Measurements from ENCODE around the gene SCPEP1. TPM values are rescaled to one million over a fixed set of nuclear protein-coding genes. Genes with fewer than 3 reads are reported as not detected.
A peak's percentile ranks its signal among the peaks of the same experiment; 100 is the strongest.

Gene SCPEP1
- total and polyA plus RNA-seq, 2 donors from 2014 or later = 64.0 to 130 TPM

GRCh38 chr17:57004944-57005579 is 27.1 kb downstream of the SCPEP1 start:
- peaks cover under 1 to 6% (median 4%) of the 10 kb centered on the region in 3 donors for H3K4me1 ChIP-seq (ENCODE audit: control insufficient read depth in 2 of 3, insufficient read depth in 2 of 3, low read depth in 1 of 3, low read length in 3 of 3)
- no peak overlapping the region for H3K9ac ChIP-seq (ENCODE audit: low read length in 3 of 3)
- no peak overlapping the region for H3K27ac ChIP-seq (ENCODE audit: low read depth in 2 of 2, low read length in 2 of 2)
- H3K27me3 ChIP-seq (ENCODE audit: control insufficient read depth, insufficient read depth, low read length) = no peaks in the 10 kb centered on the region
- TF ChIP-seq CTCF (IDR thresholded peaks at IDR 0.05; ENCODE audit: borderline replicate concordance, extremely low read depth, insufficient read depth) = peak; percentile 47
- DNase-seq = peak in 3 of 5 donors; percentile 14 to 38 (median 20)
- no peak for FAIRE-seq
- intact Hi-C loops (cut with DNase I) = no loop called here
- no peaks in the 10 kb centered on the region for H3K9me3 ChIP-seq (ENCODE audit: control insufficient read depth in 2 of 3, insufficient read depth in 1 of 3, low read length in 3 of 3)
- peaks cover 0 to 8% (median 6%) of the 10 kb centered on the region in 3 donors for H3K36me3 ChIP-seq (ENCODE audit: control insufficient read depth in 2 of 3, insufficient read depth in 3 of 3, low read length in 3 of 3)
- H3K4me3 ChIP-seq (ENCODE audit: low read length in 3 of 3) = no peak overlapping the region

- no peaks in the 10 kb centered on the region for H3K9me3 ChIP-seq (ENCODE audit: control insufficient read depth in 2 of 3, insufficient read depth in 1 of 3, low read length in 3 of 3)
- DNase-seq = no peak
- FAIRE-seq = no peak
- no peak for TF ChIP-seq CTCF (IDR thresholded peaks at IDR 0.05; ENCODE audit: borderline replicate concordance, extremely low read depth, insufficient read depth)
- no peak overlapping the region for H3K27ac ChIP-seq (ENCODE audit: low read depth in 2 of 2, low read length in 2 of 2)
- H3K27me3 ChIP-seq (ENCODE audit: control insufficient read depth, insufficient read depth, low read length) = no peaks in the 10 kb centered on the region
- no peak overlapping the region for H3K9ac ChIP-seq (ENCODE audit: low read length in 3 of 3)
- H3K36me3 ChIP-seq (ENCODE audit: control insufficient read depth in 2 of 3, insufficient read depth in 3 of 3, low read length in 3 of 3) = peaks cover 0 to 6% (median 2%) of the 10 kb centered on the region in 3 donors
- H3K4me1 ChIP-seq (ENCODE audit: control insufficient read depth in 2 of 3, insufficient read depth in 2 of 3, low read depth in 1 of 3, low read length in 3 of 3) = peaks cover 3 to 8% (median 4%) of the 10 kb centered on the region in 3 donors
- no peak overlapping the region for H3K4me3 ChIP-seq (ENCODE audit: low read length in 3 of 3)
- intact Hi-C loops (cut with DNase I) = no loop called here
Measured at GRCh38 chr17:57006040-57006439, 28.1 kb downstream of the SCPEP1 start.

- no peak overlapping the region for H3K9ac ChIP-seq (ENCODE audit: low read length in 3 of 3)
- FAIRE-seq (no peak), DNase-seq (no peak)
- H3K9me3 ChIP-seq (ENCODE audit: control insufficient read depth in 2 of 3, insufficient read depth in 1 of 3, low read length in 3 of 3) = no peaks in the 10 kb centered on the region
- H3K27ac ChIP-seq (ENCODE audit: low read depth in 2 of 2, low read length in 2 of 2) = no peak overlapping the region
- intact Hi-C loops (cut with DNase I) = no loop called here
- peaks cover 3 to 8% (median 4%) of the 10 kb centered on the region in 3 donors for H3K4me1 ChIP-seq (ENCODE audit: control insufficient read depth in 2 of 3, insufficient read depth in 2 of 3, low read depth in 1 of 3, low read length in 3 of 3)
- no peak for TF ChIP-seq CTCF (IDR thresholded peaks at IDR 0.05; ENCODE audit: borderline replicate concordance, extremely low read depth, insufficient read depth)
- H3K27me3 ChIP-seq (ENCODE audit: control insufficient read depth, insufficient read depth, low read length) = no peaks in the 10 kb centered on the region
- no peak overlapping the region for H3K4me3 ChIP-seq (ENCODE audit: low read length in 3 of 3)
- H3K36me3 ChIP-seq (ENCODE audit: control insufficient read depth in 2 of 3, insufficient read depth in 3 of 3, low read length in 3 of 3) = no peaks in the 10 kb centered on the region
Measured at GRCh38 chr17:57008958-57009357, 31.0 kb downstream of the SCPEP1 start.
